ENCODE measurements around the gene CCDC184. TPM values are rescaled to one million over a fixed set of nuclear protein-coding genes. Genes with fewer than 3 reads are reported as not detected.

CCDC184 gene
- polyA plus RNA-seq, 1 donor (not counting 4 experiments of a cell fraction or from before 2014, with no cell fraction given), result 0.21 TPM

DNA sequence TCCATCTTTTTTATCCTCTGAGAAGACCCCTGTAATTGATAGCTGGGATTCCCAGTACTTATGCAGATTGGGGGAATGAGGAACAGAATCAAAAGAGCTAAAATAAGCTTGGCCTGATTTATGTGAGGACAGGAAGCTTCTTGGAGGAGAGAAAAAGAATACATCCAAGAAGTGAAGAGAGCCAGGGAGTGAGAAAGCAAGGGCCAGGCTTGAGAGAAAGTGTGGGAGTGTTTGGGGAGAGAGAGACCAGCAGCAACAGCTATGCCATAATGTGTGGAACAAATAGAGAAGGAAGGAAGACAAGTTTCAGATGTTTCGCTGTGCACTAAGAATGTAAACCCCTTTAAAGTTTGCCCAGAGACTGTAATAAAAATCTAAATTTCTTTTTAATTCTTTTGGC, 4.0 kb upstream of the CCDC184 start:
- Histone ChIP-seq H3K4me3 (ENCODE audit: control insufficient read depth in 2 of 3, extremely low read depth in 1 of 3, insufficient read depth in 2 of 3, low read depth in 1 of 3, low read length in 3 of 3) (no peak overlapping the region), H4K20me1 (ENCODE audit: control insufficient read depth, extremely low read depth, insufficient read depth, low read length) (no peaks in the 10 kb centered on the region), H3K27ac (ENCODE audit: control insufficient read depth, insufficient read depth, low read length) (no peak overlapping the region), H3K9ac (ENCODE audit: control insufficient read depth, extremely low read depth, insufficient read depth, low read length) (no peak overlapping the region), H3K4me1 (ENCODE audit: control insufficient read depth, extremely low read depth, insufficient read depth, low read length) (peaks cover 11% of the 10 kb centered on the region), H3K9me1 (ENCODE audit: control insufficient read depth, extremely low read depth, insufficient read depth, low read length) (no peaks in the 10 kb centered on the region), H3K9me3 (ENCODE audit: control insufficient read depth, low read depth, low read length) (no peaks in the 10 kb centered on the region), H3K36me3 (ENCODE audit: control insufficient read depth in 2 of 2, extremely low read depth in 1 of 2, insufficient read depth in 2 of 2, low read length in 2 of 2) (no peaks in the 10 kb centered on the region), H3K27me3 (ENCODE audit: control insufficient read depth, extremely low read depth, insufficient read depth, low read length) (peaks cover 47% of the 10 kb centered on the region), H2AFZ (ENCODE audit: control insufficient read depth, low read length) (no peak overlapping the region), H3K4me2 (ENCODE audit: control insufficient read depth, extremely low read depth, insufficient read depth, low read depth, low read length) (no peak overlapping the region), H3K79me2 (ENCODE audit: control insufficient read depth, insufficient read depth, low read length) (no peaks in the 10 kb centered on the region)
- TF ChIP-seq EZH2 (IDR thresholded peaks at IDR 0.05; ENCODE audit: low read length), result no peak
- TF ChIP-seq, protein P1, sequence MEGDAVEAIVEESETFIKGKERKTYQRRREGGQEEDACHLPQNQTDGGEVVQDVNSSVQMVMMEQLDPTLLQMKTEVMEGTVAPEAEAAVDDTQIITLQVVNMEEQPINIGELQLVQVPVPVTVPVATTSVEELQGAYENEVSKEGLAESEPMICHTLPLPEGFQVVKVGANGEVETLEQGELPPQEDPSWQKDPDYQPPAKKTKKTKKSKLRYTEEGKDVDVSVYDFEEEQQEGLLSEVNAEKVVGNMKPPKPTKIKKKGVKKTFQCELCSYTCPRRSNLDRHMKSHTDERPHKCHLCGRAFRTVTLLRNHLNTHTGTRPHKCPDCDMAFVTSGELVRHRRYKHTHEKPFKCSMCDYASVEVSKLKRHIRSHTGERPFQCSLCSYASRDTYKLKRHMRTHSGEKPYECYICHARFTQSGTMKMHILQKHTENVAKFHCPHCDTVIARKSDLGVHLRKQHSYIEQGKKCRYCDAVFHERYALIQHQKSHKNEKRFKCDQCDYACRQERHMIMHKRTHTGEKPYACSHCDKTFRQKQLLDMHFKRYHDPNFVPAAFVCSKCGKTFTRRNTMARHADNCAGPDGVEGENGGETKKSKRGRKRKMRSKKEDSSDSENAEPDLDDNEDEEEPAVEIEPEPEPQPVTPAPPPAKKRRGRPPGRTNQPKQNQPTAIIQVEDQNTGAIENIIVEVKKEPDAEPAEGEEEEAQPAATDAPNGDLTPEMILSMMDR (optimal IDR thresholded peaks at IDR 0.05 in 1 of 3, IDR thresholded peaks at IDR 0.05 in 1 of 3, conservative IDR thresholded peaks at IDR 0.05 in 1 of 3; ENCODE audit: extremely low read depth in 1 of 3, insufficient read depth in 2 of 3, low read length in 3 of 3), result no peak
- FAIRE-seq, result no peak
- DNase-seq (ENCODE audit: low read depth, low spot score), result no peak
- dilution Hi-C loops (cut with MboI; ENCODE audit: extremely low pct_ligation_motif_present, low sequenced_read_pairs), result no loop called here

DNA sequence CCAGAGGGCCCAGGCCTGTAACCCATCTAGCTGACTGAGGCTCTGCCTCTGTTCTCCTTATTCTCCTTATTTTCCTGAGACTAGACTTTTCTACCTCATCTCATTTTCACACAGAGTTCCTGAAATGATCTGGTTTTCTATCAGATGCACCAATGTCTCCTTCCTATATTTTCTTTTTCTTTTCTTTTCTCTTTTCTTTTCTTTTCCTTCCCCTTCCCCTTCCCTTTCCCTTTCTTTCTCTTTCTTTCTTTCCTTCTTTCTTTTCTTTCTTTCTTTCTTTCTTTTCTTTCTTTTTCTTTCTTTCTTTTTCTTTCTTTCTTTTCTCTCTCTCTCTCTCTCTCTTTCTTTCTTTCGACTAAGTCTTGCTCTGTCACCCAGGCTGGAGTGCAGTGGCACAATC, 3.0 kb upstream of the CCDC184 start:
- peaks cover 14% of the 10 kb centered on the region for H3K4me1 ChIP-seq (ENCODE audit: control insufficient read depth, extremely low read depth, insufficient read depth, low read length)
- H3K4me2 ChIP-seq (ENCODE audit: control insufficient read depth, extremely low read depth, insufficient read depth, low read depth, low read length), result no peak overlapping the region
- H3K9ac ChIP-seq (ENCODE audit: control insufficient read depth, extremely low read depth, insufficient read depth, low read length), result no peak overlapping the region
- no peaks in the 10 kb centered on the region for H3K9me1 ChIP-seq (ENCODE audit: control insufficient read depth, extremely low read depth, insufficient read depth, low read length)
- H2AFZ ChIP-seq (ENCODE audit: control insufficient read depth, low read length), result no peak overlapping the region
- H3K4me3 ChIP-seq (ENCODE audit: control insufficient read depth in 2 of 3, extremely low read depth in 1 of 3, insufficient read depth in 2 of 3, low read depth in 1 of 3, low read length in 3 of 3), result no peak overlapping the region
- H3K27ac ChIP-seq (ENCODE audit: control insufficient read depth, insufficient read depth, low read length), result no peak overlapping the region
- no peaks in the 10 kb centered on the region for H3K79me2 ChIP-seq (ENCODE audit: control insufficient read depth, insufficient read depth, low read length)
- H4K20me1 ChIP-seq (ENCODE audit: control insufficient read depth, extremely low read depth, insufficient read depth, low read length), result no peaks in the 10 kb centered on the region
- dilution Hi-C loops (cut with MboI; ENCODE audit: extremely low pct_ligation_motif_present, low sequenced_read_pairs), result no loop called here
- no peaks in the 10 kb centered on the region for H3K9me3 ChIP-seq (ENCODE audit: control insufficient read depth, low read depth, low read length)
- peaks cover 57% of the 10 kb centered on the region for H3K27me3 ChIP-seq (ENCODE audit: control insufficient read depth, extremely low read depth, insufficient read depth, low read length)
- DNase-seq (ENCODE audit: low read depth, low spot score), result no peak
- no peak for FAIRE-seq
- no peaks in the 10 kb centered on the region for H3K36me3 ChIP-seq (ENCODE audit: control insufficient read depth in 2 of 2, extremely low read depth in 1 of 2, insufficient read depth in 2 of 2, low read length in 2 of 2)
- no peak for TF ChIP-seq EZH2 (IDR thresholded peaks at IDR 0.05; ENCODE audit: low read length)
- TF ChIP-seq, protein P1 (optimal IDR thresholded peaks at IDR 0.05 in 1 of 3, IDR thresholded peaks at IDR 0.05 in 1 of 3, conservative IDR thresholded peaks at IDR 0.05 in 1 of 3; ENCODE audit: extremely low read depth in 1 of 3, insufficient read depth in 2 of 3, low read length in 3 of 3), result no peak
